ENCODE results near the gene RHEX. TPM values are rescaled to one million over a fixed set of nuclear protein-coding genes. Genes with fewer than 3 reads are reported as not detected.

Gene RHEX
- polyA plus RNA-seq, 1 of the 3 experiments (the other 2 are of a cell fraction), result not detected

DNA sequence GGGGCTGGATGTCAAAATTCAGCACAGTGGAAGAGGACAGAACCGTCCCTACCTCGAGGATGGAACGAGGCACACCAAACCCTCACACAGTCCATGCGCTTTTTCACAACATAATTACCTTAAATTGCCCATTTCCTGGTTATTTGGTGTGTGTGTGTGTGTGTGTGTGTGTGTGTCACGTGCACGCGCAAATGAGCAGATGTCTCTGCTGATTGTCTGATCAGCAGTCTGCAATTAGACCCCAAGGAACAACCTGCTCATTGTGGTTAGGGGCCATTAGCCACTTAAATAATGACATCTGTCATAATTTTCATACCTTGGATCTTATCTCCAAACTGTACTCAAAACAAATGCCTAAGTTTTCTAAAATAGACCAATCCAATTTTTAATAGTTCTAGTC lies 41.1 kb downstream of the RHEX start:
- Histone ChIP-seq H3K79me2 (ENCODE audit: insufficient read depth) (no peaks in the 10 kb centered on the region), H3K9me3 (no peaks in the 10 kb centered on the region), H3K4me1 (ENCODE audit: control insufficient read depth in 1 of 2, insufficient read depth in 2 of 2, low read depth in 1 of 2, low read length in 1 of 2) (peaks cover 0 to 5% of the 10 kb centered on the region in 2 experiments; a peak in 2 of 4 replicates), H4K20me1 (ENCODE audit: insufficient read depth) (no peaks in the 10 kb centered on the region), H3K4me2 (no peak overlapping the region), H3K9me2 (no peaks in the 10 kb centered on the region), H3K27ac (ENCODE audit: low read depth in 2 of 2, low read length in 1 of 2) (peak overlapping the region in 1 of 2 experiments; percentile 35; a peak in 2 of 4 replicates), H3F3A (replicated peaks; ENCODE audit: insufficient read depth) (no peaks in the 10 kb centered on the region), H3K9ac (no peak overlapping the region), H2AFZ (ENCODE audit: low read depth) (no peak overlapping the region), H3K27me3 (ENCODE audit: insufficient read depth) (no peaks in the 10 kb centered on the region), H3K36me3 (replicated peaks in 1 of 2; ENCODE audit: control insufficient read depth in 1 of 2, insufficient read depth in 2 of 2, low read length in 1 of 2) (no peaks in the 10 kb centered on the region), H3K4me3 (ENCODE audit: low read depth in 2 of 2, low read length in 1 of 2) (no peak overlapping the region)
- DNase-seq, result no peak
- 21% methylated on average over 7 of the region's 7 CpGs for WGBS (ENCODE audit: low lambda C conversion rate)
- POLR2A ChIA-PET, result no interaction called here
- CTCF ChIA-PET, result interaction anchor here (4.0 kb wide), 1 partner anchor 63 kb away, joined by 22 read pairs; no protein-coding TSS in a partner anchor
- TF ChIP-seq GATA2 (CRISPR knock-in tag; IDR thresholded peaks at IDR 0.05) (peak; percentile 74), EP300 (IDR thresholded peaks at IDR 0.05; ENCODE audit: borderline replicate concordance in 1 of 2, low read depth in 1 of 2, low read length in 1 of 2) (peak in 1 of 2 experiments; percentile 72; a peak in 2 of 4 replicates), TEAD4 (IDR thresholded peaks at IDR 0.05; ENCODE audit: borderline replicate concordance, insufficient read depth) (no peak)

GRCh38 chr1:206097381-206097780 lies 44.4 kb downstream of the RHEX start:
- Histone ChIP-seq H3K9me3 (no peaks in the 10 kb centered on the region), H3K27me3 (ENCODE audit: insufficient read depth) (no peaks in the 10 kb centered on the region), H3K4me2 (no peak overlapping the region), H3K36me3 (replicated peaks in 1 of 2; ENCODE audit: control insufficient read depth in 1 of 2, insufficient read depth in 2 of 2, low read length in 1 of 2) (no peaks in the 10 kb centered on the region), H3K9me2 (no peaks in the 10 kb centered on the region), H3K79me2 (ENCODE audit: insufficient read depth) (no peaks in the 10 kb centered on the region), H4K20me1 (ENCODE audit: insufficient read depth) (no peaks in the 10 kb centered on the region), H3F3A (replicated peaks; ENCODE audit: insufficient read depth) (no peaks in the 10 kb centered on the region), H3K27ac (ENCODE audit: low read depth in 2 of 2, low read length in 1 of 2) (no peak overlapping the region), H3K9ac (no peak overlapping the region), H3K4me1 (ENCODE audit: control insufficient read depth in 1 of 2, insufficient read depth in 2 of 2, low read depth in 1 of 2, low read length in 1 of 2) (peaks cover 0 to 13% of the 10 kb centered on the region in 2 experiments; a peak in 2 of 4 replicates), H3K4me3 (ENCODE audit: low read depth in 2 of 2, low read length in 1 of 2) (no peak overlapping the region), H2AFZ (ENCODE audit: low read depth) (no peak overlapping the region)
- ChIA-PET POLR2A (no interaction called here), CTCF (interaction anchor here (1.1 to 3.6 kb wide), 4 partner anchors 10 to 120 kb away, joined by 3 to 17 read pairs (median 7); no protein-coding TSS in a partner anchor)
- TF ChIP-seq RXRA (IDR thresholded peaks at IDR 0.05; ENCODE audit: borderline replicate concordance, low read depth) (no peak), REST (IDR thresholded peaks at IDR 0.05; ENCODE audit: low read depth, low read length) (no peak), MXI1 (IDR thresholded peaks at IDR 0.05; ENCODE audit: low read depth, low read length) (no peak), SMC3 (IDR thresholded peaks at IDR 0.05; ENCODE audit: low read depth, low read length) (no peak), CHD2 (IDR thresholded peaks at IDR 0.05; ENCODE audit: low read length, partially characterized antibody) (no peak), EP300 (IDR thresholded peaks at IDR 0.05; ENCODE audit: borderline replicate concordance in 1 of 2, low read depth in 1 of 2, low read length in 1 of 2) (no peak), MEF2A (IDR thresholded peaks at IDR 0.05; ENCODE audit: borderline replicate concordance, low read depth) (no peak), TAF1 (IDR thresholded peaks at IDR 0.05; ENCODE audit: borderline replicate concordance, low read depth, low read length) (no peak), NFIC (IDR thresholded peaks at IDR 0.05; ENCODE audit: borderline replicate concordance) (no peak), FOXM1 (IDR thresholded peaks at IDR 0.05; ENCODE audit: low read depth) (no peak), RFX5 (IDR thresholded peaks at IDR 0.05; ENCODE audit: low read length) (no peak)
- TF ChIP-seq, protein P1, sequence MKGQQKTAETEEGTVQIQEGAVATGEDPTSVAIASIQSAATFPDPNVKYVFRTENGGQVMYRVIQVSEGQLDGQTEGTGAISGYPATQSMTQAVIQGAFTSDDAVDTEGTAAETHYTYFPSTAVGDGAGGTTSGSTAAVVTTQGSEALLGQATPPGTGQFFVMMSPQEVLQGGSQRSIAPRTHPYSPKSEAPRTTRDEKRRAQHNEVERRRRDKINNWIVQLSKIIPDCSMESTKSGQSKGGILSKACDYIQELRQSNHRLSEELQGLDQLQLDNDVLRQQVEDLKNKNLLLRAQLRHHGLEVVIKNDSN (IDR thresholded peaks at IDR 0.05; ENCODE audit: borderline replicate concordance, low read depth), result no peak
- TF ChIP-seq, protein P2, sequence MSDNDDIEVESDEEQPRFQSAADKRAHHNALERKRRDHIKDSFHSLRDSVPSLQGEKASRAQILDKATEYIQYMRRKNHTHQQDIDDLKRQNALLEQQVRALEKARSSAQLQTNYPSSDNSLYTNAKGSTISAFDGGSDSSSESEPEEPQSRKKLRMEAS (IDR thresholded peaks at IDR 0.05; ENCODE audit: low read depth), result no peak
- DNase-seq, result no peak
- WGBS (ENCODE audit: low lambda C conversion rate), result 16% methylated on average over 1 of the region's 3 CpGs

Measured in SK-N-SH (cell line).